Muscle of back (tissue), 11 donors: ENCODE measurements around the gene MNT. TPM values are rescaled to one million over a fixed set of nuclear protein-coding genes. Genes with fewer than 3 reads are reported as not detected.

Experiments
- DNase-seq, 3 donors: peaks; one replicate each; pipeline versions ENCODE4 v3.0.0 to v3.0.0-alpha.2; 2013
- polyA plus RNA-seq, 10 donors: library from polyadenylated mRNA; unstranded; fragments of 120-200 nt; gene quantifications; one replicate each; pipeline ENCODE4 v1.2.1, GENCODE V29; 2013; ENCODE audit not compliant: insufficient read length in 10 of 10

Gene MNT
- polyA plus RNA-seq, 10 donors: 9.9 to 19.8 (median 13.4) TPM

DNA sequence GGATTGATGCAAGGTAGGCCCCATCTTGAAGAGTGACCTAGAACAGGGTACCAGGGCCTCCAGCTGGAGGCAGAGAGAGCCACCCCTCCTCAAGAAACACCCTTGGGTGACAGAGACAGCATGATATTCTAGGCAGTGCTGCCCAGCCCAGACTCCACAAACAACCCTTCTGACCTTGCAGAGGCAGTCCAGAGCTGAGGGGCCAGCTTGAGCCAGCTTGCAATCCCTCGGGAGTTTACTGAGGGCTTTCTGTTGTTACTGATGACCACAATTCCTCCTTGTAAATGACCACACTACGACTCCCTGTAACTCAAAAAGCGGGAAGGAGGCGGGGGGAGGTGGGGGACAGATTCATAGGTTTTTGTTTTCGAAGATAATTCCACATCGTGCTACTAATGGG, 18.6 kb upstream of the MNT start:
- no peak for DNase-seq

DNA sequence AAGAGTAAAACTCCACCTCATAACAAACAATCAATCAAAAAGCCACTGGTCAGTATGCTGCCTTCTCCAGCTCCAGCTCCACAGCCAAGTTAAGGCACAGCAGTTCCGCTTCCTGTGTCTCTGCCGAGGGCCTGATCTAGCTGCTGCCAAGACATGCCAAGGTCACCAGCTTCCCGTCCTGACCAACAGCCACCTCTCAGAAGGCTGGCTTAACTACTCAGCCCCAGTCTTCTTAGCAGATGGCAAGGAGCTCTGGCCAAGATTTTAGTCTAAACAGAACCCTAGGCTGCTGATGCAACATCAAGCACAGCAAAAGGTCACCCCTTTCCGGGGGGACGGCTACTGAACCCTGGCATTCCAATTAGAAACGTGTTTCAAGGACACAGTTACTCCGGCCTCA, 17.7 kb upstream of the MNT start:
- no peak for DNase-seq

DNA sequence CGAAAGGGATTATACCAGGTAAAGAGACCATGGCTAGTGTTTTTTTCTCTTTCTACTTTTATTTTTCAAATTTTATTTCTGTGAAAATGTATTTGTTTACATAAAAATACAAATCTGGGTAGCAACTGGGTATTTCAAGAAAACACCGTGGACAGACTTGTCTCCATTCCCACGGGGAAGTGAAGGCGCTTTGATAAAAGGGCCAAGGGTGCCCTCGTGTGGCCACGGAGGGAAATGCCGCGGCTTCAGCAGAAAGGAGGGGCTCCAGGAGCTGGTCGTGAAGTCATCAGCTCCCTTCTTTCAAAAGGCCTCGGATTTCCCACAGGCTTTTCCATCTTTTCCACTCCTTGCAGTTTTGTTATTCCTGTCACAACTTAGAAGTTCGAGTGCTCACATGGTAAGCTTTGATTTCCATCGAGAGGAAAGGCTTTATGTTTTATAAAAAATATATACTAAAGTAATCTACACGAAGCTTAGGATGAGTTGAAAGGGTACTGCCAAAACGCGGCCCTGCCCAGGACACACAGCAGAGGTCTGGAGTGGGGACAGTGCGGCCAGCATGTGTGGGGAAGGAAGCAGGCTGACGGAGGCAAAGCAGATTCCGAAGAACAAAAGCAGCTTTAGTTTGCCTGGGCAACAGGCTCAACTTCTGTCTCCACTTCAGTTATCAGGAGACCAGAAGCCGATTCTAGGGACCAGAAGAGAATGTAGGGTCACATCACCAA, 15.3 kb upstream of the MNT start:
- DNase-seq: peak; percentile 85 to 94 (median 93)

DNA sequence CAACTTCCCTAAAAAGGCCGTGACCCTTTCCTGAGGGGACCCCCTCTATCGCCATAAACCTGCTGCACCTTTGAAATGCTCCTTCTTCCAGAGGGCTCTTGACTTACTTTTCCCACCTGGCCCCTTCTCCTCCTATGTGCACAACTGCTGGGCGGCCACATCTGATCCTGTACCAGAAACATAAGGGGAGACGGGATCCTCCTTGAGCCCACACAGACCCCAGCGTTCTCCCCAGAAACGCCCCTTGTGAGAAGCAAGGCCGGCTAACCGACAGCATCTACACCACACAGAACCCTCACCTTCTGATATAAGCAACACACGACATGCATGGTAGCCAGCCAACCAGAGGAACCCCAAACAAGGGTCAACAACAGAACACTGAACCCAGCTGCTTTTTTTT, 14.2 kb upstream of the MNT start:
- no peak for DNase-seq

DNA sequence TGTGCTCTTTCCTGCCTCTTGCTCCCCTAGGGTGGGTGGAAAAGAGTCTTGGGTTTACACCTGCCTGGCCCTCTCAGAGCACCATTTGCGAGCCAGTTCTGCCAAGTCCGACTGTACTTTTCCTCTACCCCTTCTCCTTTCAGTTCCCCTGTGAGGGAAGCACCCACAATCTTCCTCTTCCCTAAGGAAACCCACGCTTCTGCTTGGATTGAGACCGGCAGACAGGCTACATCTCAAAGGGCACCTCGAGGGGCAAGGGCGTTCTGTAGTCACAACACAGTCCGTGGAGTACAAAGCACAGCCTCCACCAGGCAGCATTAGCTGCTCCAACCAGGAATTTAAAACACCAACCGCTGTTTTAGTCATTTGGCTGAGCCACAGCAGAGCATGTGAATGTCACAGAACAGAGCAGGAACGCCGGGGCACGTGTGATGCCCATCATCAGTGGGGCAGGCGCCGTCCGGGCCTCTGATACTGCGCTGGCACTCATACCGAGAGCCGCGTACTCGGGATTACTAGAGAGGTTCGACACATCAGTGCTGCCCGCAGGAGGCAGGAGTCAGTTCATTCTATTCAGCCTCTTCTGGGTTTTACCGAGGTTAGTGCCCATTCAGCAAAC, 13.7 kb upstream of the MNT start:
- DNase-seq: no peak

DNA sequence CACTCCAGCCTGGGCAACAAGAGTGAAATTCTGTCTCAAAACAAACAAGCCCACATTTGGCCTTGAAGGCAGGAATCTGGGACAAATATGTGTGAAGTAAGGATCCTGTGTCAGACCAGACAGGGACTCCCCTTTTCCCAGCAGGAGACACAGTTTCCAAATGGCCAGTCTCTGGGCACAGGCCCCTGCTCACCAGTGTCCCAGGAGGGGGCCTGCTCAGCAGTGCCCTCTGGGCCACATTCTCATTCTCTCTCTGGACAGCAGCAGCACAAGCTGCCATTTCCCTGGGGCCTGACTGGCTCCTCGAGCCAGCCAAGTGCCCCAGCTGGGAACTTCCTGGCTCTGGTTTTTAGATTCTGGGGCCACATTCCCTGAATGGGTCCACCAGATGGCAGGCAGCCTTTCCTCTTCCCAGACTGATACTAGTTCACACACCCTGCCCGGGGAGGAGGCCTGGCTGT, 11.7 kb upstream of the MNT start:
- peak in 2 of 3 donors; percentile 35 to 56 for DNase-seq

DNA sequence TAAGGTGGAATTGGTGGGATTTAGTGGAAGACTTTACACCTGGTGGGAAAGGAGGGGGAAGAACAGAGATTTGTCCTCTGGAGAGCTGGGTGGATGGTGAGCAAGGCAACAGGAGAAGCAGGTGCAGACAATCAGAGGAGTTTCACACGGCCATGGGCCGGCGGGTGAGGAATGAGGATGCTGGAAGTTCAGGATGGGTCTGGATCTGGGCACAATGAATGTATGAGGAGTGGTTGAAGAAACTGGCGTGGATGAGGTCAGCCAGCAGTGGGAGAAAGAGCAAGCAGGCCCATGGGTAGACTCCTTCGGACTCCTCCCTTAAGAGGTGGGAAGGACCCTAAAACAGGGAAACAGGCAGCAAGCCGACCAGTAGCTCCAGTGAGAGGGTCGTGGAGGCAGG, 10.1 kb upstream of the MNT start:
- DNase-seq: no peak

DNA sequence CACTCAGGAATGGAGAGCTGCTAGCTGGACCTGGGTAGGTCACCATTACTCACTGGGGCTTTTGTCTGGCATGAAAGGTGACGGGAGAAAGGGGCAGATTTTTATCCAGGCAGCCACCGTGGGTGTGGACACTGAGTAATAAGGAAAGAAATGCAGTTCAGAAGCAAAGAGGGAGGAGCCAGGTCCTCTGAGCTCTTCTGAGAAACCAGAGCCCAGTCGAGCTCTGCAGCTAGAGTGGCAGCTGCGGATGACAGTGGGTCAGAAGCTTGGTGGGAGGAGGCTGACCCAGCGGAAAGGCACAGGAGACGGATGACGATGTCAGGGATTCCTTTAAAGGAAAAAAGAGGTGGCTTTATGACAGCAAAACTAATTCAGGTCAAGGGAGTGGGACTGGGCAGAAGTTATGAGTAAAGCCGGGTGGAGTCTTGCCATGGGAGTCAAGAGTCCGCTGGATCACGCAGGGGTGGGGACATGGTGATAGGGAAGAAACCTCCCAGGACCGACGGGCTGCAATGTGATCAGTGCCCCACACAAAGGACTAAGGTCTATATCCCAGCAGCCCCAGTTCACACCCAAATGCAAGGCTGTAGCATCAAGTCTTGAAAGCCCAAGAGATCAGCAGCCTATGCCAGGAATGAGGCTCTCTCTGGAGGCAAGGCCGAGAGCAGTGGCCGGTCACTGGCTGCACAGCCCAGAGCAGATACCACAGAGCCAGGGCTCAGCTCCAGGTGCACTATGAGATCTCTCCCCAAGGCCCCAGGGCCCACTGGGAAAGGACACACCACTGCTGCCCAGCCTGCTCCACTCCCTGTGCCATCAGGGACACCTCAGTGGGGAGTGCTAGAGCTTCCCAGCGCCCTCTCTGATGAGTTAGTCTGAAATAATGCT, 6.3 kb upstream of the MNT start:
- peak; percentile 66 to 81 (median 66) for DNase-seq

DNA sequence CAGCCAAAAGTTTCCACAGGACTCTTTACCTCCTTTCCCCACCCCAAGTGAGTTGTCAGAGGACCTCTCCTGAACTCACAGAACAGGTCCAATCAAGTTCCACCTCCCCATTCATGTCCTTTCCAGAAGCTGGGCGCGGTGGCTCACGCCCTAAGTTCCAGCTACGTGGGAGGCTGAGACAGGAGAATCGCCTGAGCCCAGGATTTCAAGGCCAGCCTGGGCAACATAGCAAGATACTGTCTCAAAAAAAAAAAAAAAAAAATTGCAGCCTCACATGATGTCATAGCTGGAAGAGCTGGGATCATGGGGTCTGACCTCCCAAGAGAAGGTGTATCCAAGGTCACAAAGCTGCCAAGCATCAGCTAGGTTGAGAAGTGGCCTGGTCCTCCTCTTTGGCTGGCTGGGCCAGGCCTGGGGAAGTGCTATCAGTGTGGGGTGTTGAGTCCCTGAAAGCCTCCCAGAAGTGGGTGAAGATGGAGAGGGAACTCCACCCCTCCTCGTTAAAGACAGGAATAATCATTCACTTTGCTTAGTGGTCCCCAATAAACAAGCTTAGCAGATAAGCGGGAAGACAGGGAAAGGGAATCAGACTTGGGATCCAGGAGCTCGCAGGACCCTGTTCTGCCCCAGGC, 5.5 kb upstream of the MNT start:
- DNase-seq: peak in 1 of 3 donors; percentile 14

DNA sequence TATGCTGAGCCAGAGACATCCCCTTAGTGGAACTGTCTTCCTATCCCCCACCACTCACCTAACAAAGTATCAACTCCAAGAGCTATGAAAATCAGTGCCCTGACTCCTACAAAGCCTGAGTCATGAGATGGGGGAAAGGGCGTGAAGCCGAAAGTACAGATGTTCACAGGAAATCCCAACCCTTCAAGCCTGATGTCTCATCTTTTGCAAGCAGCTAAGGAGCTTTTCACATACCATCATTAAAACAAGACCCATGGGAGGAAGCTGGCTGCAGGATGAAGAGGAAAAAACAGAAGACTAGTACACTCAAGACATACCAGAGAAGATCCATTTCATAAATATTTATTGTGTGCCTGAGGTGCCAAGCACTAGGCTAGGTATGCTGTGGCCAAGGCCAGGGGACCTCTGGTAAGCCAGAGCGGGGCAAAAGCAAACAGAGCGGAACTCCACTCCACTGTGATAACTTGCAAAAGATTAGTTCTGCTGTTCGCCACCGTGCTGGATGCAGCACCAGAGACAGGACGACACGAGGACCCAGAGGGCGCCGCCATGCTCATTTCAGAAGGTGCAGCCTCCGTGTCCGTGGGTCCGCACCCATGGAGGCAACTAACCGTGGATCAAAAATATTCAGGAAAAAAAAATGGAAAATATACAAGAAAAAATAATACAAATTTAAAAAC, 4.5 kb upstream of the MNT start:
- peak in 2 of 3 donors; percentile 52 to 72 for DNase-seq

DNA sequence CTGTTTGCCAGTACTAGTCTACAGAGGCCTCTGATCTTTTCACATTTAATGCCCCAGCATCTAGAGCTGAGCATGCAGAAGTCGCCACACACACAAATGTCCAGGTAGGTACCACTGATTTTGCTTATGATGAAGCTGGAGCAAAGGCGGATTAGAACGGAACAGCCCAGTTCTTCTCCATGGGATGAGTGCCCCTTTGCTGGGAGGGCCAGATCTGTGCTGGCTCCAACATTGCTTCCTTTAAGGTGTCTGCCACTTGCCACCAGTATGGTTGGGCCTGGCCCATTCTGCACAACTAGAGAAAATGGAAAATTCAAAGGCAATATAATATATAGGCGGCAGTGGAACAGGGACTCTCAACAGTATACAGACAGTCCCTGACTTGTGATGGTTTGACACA, 2.2 kb upstream of the MNT start:
- no peak for DNase-seq

DNA sequence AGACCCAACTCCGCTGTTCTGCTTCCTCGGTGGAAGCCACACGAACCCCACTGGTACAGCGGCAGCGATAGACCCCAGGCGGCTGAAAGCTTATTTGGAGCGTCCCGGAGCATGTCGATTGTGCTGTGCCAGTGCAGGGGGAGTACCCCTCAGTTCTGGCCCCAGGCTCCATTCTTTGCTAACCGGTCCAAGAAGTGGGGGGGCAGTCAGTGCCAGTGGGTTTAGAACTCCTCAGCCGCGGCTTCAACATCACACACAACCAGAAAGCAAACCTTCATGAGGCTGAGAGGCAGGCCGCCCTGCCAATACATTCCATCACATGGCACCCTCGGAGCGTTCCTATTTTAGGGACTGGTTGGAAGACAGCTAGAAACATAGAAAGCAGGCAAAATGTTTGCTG, 1.7 kb upstream of the MNT start:
- no peak for DNase-seq

DNA sequence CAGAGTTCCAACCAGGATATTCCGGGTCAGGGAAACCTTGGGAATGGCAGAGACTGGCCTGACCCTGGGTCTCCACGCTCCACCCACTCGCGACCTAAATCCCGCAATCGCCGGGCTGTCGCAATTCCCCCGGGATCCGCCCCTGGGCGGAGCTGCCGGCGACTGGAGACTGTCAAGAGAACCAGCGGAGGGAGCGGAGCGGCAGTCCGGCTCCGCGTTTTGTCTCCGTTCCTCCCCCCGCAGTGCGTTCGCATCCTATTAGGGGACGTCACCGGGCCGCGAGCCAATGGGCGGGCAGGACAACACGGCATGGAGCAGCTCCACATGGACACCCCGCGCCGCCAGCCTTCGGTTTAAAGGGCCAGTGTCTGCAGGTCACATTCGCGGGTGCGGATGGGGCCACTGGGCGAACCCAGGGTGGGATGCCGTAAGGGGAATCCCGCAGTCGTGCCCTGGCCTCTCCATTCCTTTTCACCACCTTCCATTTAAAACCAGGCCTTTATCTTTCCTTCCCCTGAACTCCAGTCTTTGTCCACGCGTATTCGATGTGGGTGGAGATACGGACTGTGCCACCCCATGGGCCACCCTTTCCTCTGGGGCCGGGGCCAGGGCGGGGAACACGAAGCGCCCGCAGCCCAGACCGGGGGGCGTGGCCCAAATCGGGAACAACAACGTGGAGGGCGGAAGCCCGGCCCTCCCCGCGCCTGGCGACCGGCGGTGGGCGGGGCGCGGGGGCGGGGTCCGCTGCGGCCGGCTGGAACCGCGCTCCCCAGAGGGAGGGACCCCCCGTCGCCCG, 764 bp upstream of the MNT start:
- DNase-seq: peak; percentile 99 to 100 (median 100)

DNA sequence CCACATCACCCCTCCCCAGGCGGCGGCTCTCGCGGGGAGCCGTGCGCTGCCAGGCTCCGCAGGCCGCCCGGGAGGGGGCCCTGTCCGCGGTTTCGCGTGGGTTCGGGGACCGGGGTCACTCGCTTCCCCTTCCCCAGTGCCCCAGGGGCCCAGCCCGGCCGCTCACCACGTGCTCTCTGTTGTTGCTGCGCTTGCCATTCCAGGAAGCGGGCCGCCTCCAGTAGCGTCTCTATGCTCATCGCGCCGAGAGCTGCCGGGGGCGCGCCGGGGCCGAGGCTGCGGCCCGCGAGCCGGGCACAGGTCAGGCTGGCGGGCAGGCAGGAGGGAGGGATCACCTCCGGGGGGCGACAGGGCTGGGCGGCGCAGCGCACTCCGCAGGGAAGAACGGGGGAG, 390 bp downstream of the MNT start:
- DNase-seq: peak in 1 of 3 donors; percentile 86

DNA sequence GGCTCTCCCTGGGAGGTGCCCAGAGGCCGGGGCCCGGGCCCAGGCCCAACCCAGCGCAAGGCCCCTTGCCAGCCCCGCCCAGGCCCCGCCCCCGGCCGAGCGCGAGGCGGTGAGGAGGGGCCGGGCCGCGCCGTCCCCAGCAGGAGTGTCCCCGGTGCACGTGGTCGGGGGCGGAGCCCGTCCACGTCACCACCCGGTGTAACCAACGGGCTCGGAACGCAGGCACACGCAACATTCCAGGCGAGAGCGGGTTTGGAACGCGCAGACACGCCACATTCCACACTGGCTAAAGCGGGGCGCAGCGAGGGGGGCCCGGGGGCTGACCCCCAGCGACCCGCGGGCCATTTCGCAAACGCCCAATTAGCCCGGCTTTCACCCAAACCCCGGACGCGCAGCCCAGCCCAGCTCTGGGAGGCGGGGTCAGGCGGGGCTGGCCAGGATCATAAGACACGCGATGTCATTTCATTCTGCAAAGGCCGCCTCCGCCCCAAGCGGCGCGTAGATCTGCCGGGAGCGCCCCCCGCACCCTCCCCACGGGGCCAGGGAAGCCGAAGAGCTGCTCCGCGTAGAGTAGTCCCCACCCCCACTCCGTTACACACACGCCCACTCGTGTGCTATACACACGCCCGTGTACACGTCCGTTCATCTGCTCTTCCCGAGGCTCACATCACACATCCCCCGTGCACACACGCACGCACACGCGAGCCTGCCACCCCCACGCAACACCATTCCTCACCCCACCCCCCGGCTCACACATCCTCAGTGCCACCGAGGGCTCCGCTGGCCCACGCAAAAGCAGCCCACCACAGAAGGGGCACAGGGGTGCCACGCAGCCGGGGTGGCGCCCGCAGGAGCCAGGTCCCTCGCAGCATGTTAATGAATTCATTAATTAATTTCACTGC, 1.0 kb downstream of the MNT start:
- peak; percentile 96 to 99 (median 98) for DNase-seq

DNA sequence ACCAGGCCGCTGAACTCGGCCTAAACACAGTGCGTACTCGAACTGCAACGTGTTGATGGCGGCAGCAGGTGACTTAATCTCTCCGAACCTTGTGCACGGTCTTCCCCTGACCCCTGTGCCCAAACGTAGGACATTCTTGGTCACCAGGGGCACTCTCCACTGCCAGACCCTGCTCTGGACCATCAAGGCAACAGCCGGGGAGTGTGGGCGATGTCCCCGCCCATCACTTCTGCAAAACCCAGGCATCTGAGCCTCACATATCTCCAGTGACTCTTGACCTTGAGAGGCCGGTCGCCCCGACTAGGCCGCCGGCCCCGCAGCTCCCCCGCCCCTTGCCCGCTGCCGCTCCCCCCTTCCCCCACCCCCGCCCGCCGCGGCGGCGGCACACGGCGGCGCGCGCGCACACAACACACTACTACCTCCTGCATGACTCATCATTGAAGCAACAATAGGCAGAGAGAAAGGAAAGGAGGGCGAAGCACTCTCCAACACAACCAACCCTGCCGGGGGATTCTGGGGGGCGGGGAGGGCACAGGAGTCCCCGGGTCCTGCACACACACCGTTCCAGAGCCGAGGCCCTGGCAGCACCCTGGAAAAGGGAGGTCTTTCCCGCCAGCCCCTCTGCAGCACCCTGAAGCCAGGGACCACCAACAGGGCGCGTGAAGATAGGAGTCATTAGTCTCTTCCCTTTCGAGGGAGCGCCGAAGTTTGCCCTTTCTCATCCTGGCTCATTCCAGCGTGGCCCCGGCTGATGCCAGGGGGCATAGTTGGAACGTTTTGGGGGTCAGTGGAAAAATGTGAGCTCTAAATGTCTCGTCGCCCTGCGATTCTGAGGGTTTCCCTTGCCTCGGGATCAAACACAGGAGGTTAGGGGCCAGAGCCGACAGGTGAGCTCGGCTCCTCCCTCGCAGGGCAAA, 1.9 kb downstream of the MNT start:
- DNase-seq: peak in 2 of 3 donors; percentile 72 to 75

DNA sequence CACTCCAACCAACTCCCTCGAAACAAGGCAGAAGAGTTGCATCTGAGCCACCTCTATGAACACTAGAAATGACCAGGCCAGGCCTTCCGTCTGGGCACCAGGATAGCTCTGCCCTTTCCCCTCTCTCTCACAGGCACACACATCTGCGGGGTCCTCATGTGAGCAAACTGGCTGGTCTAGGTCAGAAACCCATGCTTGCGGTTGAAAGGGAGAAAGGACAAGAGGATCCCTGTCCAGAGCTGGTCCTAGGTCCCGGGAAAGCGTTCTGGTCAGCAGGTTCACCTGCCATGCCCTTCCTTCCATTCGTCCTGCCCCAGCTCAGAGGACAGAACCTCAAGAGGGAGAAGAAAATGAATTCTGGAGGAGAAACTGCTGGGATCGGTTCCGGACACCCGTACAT, 2.7 kb downstream of the MNT start:
- no peak for DNase-seq
